Endothelial cell of umbilical vein (primary cell): ENCODE measurements around the gene CDKN2AIP. TPM values are rescaled to one million over a fixed set of nuclear protein-coding genes. Genes with fewer than 3 reads are reported as not detected.

Experiments used
- BruUV-seq: library from RNA; stranded (reverse); fragments of 400-500 nt; replicated peaks from 2 replicates; lab custom pipeline; 2021; lab: Mats Ljungman, UMichigan
- CTCF ChIA-PET: fragments of 300-600, 350-600 bp; sonication (Branson Sonifier 250); formaldehyde crosslinking; loops from one replicate; lab custom pipeline; 2021; ENCODE audit warnings: antibody characterized with exemption, inconsistent platforms; lab: Charles Lee
- POLR2A ChIA-PET: fragments of 300-600, 350-600 bp; sonication (Branson Sonifier 250); formaldehyde crosslinking; loops from one replicate; lab custom pipeline; 2021; ENCODE audit warnings: antibody characterized with exemption, inconsistent platforms; lab: Charles Lee
- DNase-seq: peaks from one replicate; pipeline ENCODE4 v3.0.0-alpha.2; 2011; ENCODE audit warnings: low read depth, low spot score
- FAIRE-seq: peaks from 2 replicates; lab custom pipeline; 2011; peaks lifted over from hg19 to GRCh38; lab: Jason Lieb, UNC
- H2AFZ ChIP-seq: 2 replicates; pipeline ENCODE4 v1.6.0; 2012; ENCODE audit warnings: low read depth, low read length, control low read depth, inconsistent platforms
- H3K27ac ChIP-seq: 2 replicates; pipeline ENCODE4 v1.5.1; 2011; ENCODE audit warnings: low read depth, mild to moderate bottlenecking, control low read depth, low read length, moderate library complexity; ENCODE audit not compliant: insufficient read depth
- H3K27me3 ChIP-seq, 2 experiments: 2 replicates each; pipeline versions ENCODE4 v1.6.0 to v1.6.1; 2011; ENCODE audit warnings: low read length in 2 of 2, mixed read lengths in 1 of 2; ENCODE audit not compliant: control insufficient read depth in 2 of 2, insufficient read depth in 2 of 2
- H3K36me3 ChIP-seq, 2 experiments: 2 replicates in 1 of 2; 3 replicates in 1 of 2; pipeline ENCODE4 v1.5.1; 2011; ENCODE audit warnings: low read length in 2 of 2, mild to moderate bottlenecking in 1 of 2, moderate library complexity in 1 of 2; ENCODE audit not compliant: control insufficient read depth in 2 of 2, insufficient read depth in 2 of 2; ENCODE audit errors: extremely low read depth in 1 of 2
- H3K4me1 ChIP-seq: 3 replicates; pipeline ENCODE4 v1.5.1; 2011; ENCODE audit warnings: mild to moderate bottlenecking, low read length; ENCODE audit not compliant: control insufficient read depth, insufficient read depth; ENCODE audit errors: extremely low read depth
- H3K4me2 ChIP-seq: 2 replicates; pipeline ENCODE4 v1.6.1; 2011; ENCODE audit warnings: low read length, control low read depth, mixed read lengths; ENCODE audit not compliant: insufficient read depth
- H3K4me3 ChIP-seq, 3 experiments: fragments of 200-600 bp in 1 of 3; sonication (generic), shearing (Covaris generic) in 1 of 3; replicated peaks in 1 of 3; 2 replicates each; pipeline ENCODE4 v1.5.1; 2011 to 2016; ENCODE audit warnings: control low read depth in 3 of 3, low read length in 3 of 3, mild to moderate bottlenecking in 2 of 3, inconsistent platforms in 1 of 3, low read depth in 1 of 3, moderate library complexity in 1 of 3; ENCODE audit not compliant: insufficient read depth in 1 of 3
- H3K79me2 ChIP-seq: 2 replicates; pipeline ENCODE4 v1.6.0; 2012; ENCODE audit warnings: low read length, inconsistent platforms; ENCODE audit not compliant: control insufficient read depth, insufficient read depth
- H3K9ac ChIP-seq: replicated peaks from 2 replicates; pipeline ENCODE3; 2011; ENCODE audit warnings: low read length, control low read depth; ENCODE audit not compliant: insufficient read depth; ENCODE audit errors: extremely low read depth
- H3K9me1 ChIP-seq: replicated peaks from 3 replicates; pipeline ENCODE4 v1.6.0; 2011; ENCODE audit warnings: mild to moderate bottlenecking, low read length; ENCODE audit not compliant: control insufficient read depth, insufficient read depth; ENCODE audit errors: extremely low read depth
- H3K9me3 ChIP-seq: replicated peaks from 2 replicates; pipeline ENCODE4 v1.5.1; 2012; ENCODE audit warnings: low read length, inconsistent platforms; ENCODE audit not compliant: control insufficient read depth, insufficient read depth
- H4K20me1 ChIP-seq: replicated peaks from 2 replicates; pipeline ENCODE3; 2011; ENCODE audit warnings: mild to moderate bottlenecking, low read length; ENCODE audit not compliant: control insufficient read depth, insufficient read depth; ENCODE audit errors: extremely low read depth
- CTCF ChIP-seq, 2 donors: IDR thresholded peaks; 1 replicate in 1 of 2; 2 replicates in 1 of 2; pipeline ENCODE4 v1.5.1; 2011; ENCODE audit warnings: low read length in 2 of 2, mild to moderate bottlenecking in 2 of 2, moderate library complexity in 2 of 2, control low read depth in 1 of 2, inconsistent platforms in 1 of 2, low read depth in 1 of 2; ENCODE audit not compliant: insufficient read depth in 1 of 2; ENCODE audit errors: extremely low read depth in 1 of 2
- EZH2 ChIP-seq: IDR thresholded peaks from 2 replicates; pipeline ENCODE4 v1.6.1; 2012; ENCODE audit warnings: borderline replicate concordance, low read depth, mild to moderate bottlenecking, moderate library complexity, low read length, inconsistent platforms; ENCODE audit not compliant: severe bottlenecking
- FOS ChIP-seq: IDR thresholded peaks from 2 replicates; pipeline ENCODE4 v1.6.1; 2011; ENCODE audit warnings: mild to moderate bottlenecking, low read length, moderate library complexity, borderline replicate concordance; ENCODE audit not compliant: insufficient read depth
- GATA2 ChIP-seq: IDR thresholded peaks from 2 replicates; pipeline ENCODE4 v1.7.0; 2011; ENCODE audit warnings: low read depth, mild to moderate bottlenecking, moderate library complexity, mixed read lengths, low read length; ENCODE audit not compliant: insufficient read length, insufficient read depth
- JUN ChIP-seq: IDR thresholded peaks from 2 replicates; pipeline ENCODE4 v1.6.1; 2011; ENCODE audit warnings: borderline replicate concordance, low read depth; ENCODE audit not compliant: insufficient read length, insufficient read depth
- MAX ChIP-seq: IDR thresholded peaks from 2 replicates; pipeline ENCODE4 v1.6.1; 2011; ENCODE audit not compliant: insufficient read depth, insufficient read length
- MYC ChIP-seq: IDR thresholded peaks from one replicate; pipeline ENCODE4 v1.6.1; 2011; ENCODE audit warnings: mild to moderate bottlenecking, low read depth, low read length
- POLR2A ChIP-seq: IDR thresholded peaks from 2 replicates; pipeline ENCODE4 v1.6.1; 2012; ENCODE audit warnings: low read depth, mild to moderate bottlenecking, control low read depth, low read length
- POLR2AphosphoS5 ChIP-seq: IDR thresholded peaks from 2 replicates; pipeline ENCODE4 v1.6.1; 2012; ENCODE audit warnings: low read depth, mild to moderate bottlenecking, control low read depth, low read length, moderate library complexity; ENCODE audit not compliant: insufficient read depth
- dilution Hi-C: fragments of 300-500 bp; cut with MboI; formaldehyde crosslinking; loops from one replicate; pipeline ENCODE4 v1.15.0; 2019; ENCODE audit warnings: low sequenced_read_pairs; ENCODE audit not compliant: extremely low pct_ligation_motif_present
- intact Hi-C: fragments of 100-400 bp; cut with micrococcal nuclease; formaldehyde crosslinking; loops from one replicate; pipeline ENCODE4 v1.10.0; 2022
- polyA plus RNA-seq, 4 experiments: library from polyadenylated mRNA; depleted of rRNA in 3 of 4; stranded (reverse) in 3 of 4; unstranded in 1 of 4; fragments of >200 nt; gene quantifications; 2 replicates each; pipeline versions ENCODE4 v1.2.1 to v1.2.3, GENCODE V29; 2011 to 2012; ENCODE audit warnings: missing spikeins in 1 of 4
- total RNA-seq: library from RNA; stranded (reverse); gene quantifications from 2 replicates; pipeline ENCODE4 v1.2.3, GENCODE V29; 2021

The CDKN2AIP gene
- total and polyA plus RNA-seq, 2 donors (not counting 3 experiments of a cell fraction or from before 2014, with no cell fraction given): 5.1 to 12.8 TPM

- Histone ChIP-seq H4K20me1 (no peaks in the 10 kb centered on the region), H3K4me3 (peak overlapping the region in 1 of 3 experiments; percentile 43), H3K27me3 (no peaks in the 10 kb centered on the region), H2AFZ (peak overlapping the region; percentile 87), H3K27ac (no peak overlapping the region), H3K36me3 (no peaks in the 10 kb centered on the region), H3K9me1 (no peaks in the 10 kb centered on the region), H3K79me2 (no peaks in the 10 kb centered on the region), H3K9ac (no peak overlapping the region), H3K4me2 (peak overlapping the region; percentile 66), H3K9me3 (no peaks in the 10 kb centered on the region), H3K4me1 (peaks cover 5% of the 10 kb centered on the region)
- FAIRE-seq: no peak
- intact Hi-C loops: loop anchor here (2.0 to 5.0 kb wide), 6 partner anchors 43 to 459 kb away; no protein-coding TSS in a partner anchor
- dilution Hi-C loops: no loop called here
- no peak for DNase-seq
- POLR2A ChIA-PET: no interaction called here
- CTCF ChIA-PET: interaction anchor here (0.6 to 2.0 kb wide), 10 partner anchors 9 to 460 kb away, joined by 3 to 20 read pairs (median 5); partner anchors contain the start of gene CDKN2AIP
- TF ChIP-seq CTCF (IDR thresholded peaks at IDR 0.05; ENCODE audit: extremely low read depth in 1 of 2, insufficient read depth in 1 of 2, low read depth in 1 of 2, low read length in 2 of 2) (no peak), MAX (no peak), FOS (no peak), POLR2AphosphoS5 (no peak), MYC (no peak), JUN (no peak), POLR2A (no peak), EZH2 (no peak), GATA2 (no peak)
- no TSS peak for BruUV-seq
Measured at GRCh38 chr4:183397741-183398297, 46.6 kb upstream of the CDKN2AIP start.
